Inferior parietal cortex (tissue), 1 donor: ENCODE measurements around the gene AUTS2.

Source experiments
- DNase-seq: peaks from one replicate; pipeline ENCODE4 v3.0.0-alpha.2; 2016; ENCODE audit errors: extremely low spot score

AUTS2 gene

GRCh38 chr7:70743531-70744325 is 1145.5 kb downstream of the AUTS2 start:
- no peak for DNase-seq

GRCh38 chr7:70744492-70744891 is 1146.2 kb downstream of the AUTS2 start:
- DNase-seq = no peak

- DNase-seq = no peak
These were observed 1151.6 kb downstream of the AUTS2 start for GRCh38 chr7:70749831-70750230.

- no peak for DNase-seq
These were observed 1153.6 kb downstream of the AUTS2 start for GRCh38 chr7:70751895-70752294.

GRCh38 chr7:70752794-70753241 is 1154.5 kb downstream of the AUTS2 start:
- no peak for DNase-seq

GRCh38 chr7:70756789-70757188 is 1158.5 kb downstream of the AUTS2 start:
- no peak for DNase-seq

GRCh38 chr7:70758646-70759045 is 1160.4 kb downstream of the AUTS2 start:
- DNase-seq = no peak

GRCh38 chr7:70759674-70760073 is 1161.4 kb downstream of the AUTS2 start:
- no peak for DNase-seq

GRCh38 chr7:70761711-70762328 is 1163.5 kb downstream of the AUTS2 start:
- no peak for DNase-seq

GRCh38 chr7:70762696-70763095 is 1164.4 kb downstream of the AUTS2 start:
- no peak for DNase-seq

GRCh38 chr7:70763961-70764691 is 1165.9 kb downstream of the AUTS2 start:
- DNase-seq = no peak

- DNase-seq = no peak
These were observed 1166.5 kb downstream of the AUTS2 start for GRCh38 chr7:70764701-70765208.

GRCh38 chr7:70765651-70766050 is 1167.4 kb downstream of the AUTS2 start:
- no peak for DNase-seq

GRCh38 chr7:70766109-70766508 is 1167.8 kb downstream of the AUTS2 start:
- DNase-seq = no peak

GRCh38 chr7:70766694-70767093 is 1168.4 kb downstream of the AUTS2 start:
- DNase-seq = no peak

GRCh38 chr7:70770154-70770553 is 1171.9 kb downstream of the AUTS2 start:
- no peak for DNase-seq

GRCh38 chr7:70771451-70771850 is 1173.2 kb downstream of the AUTS2 start:
- no peak for DNase-seq

GRCh38 chr7:70772891-70773290 is 1174.6 kb downstream of the AUTS2 start:
- no peak for DNase-seq

GRCh38 chr7:70773406-70773805 is 1175.1 kb downstream of the AUTS2 start:
- no peak for DNase-seq

GRCh38 chr7:70774950-70775527 is 1176.8 kb downstream of the AUTS2 start:
- no peak for DNase-seq

GRCh38 chr7:70775570-70776156 is 1177.4 kb downstream of the AUTS2 start:
- no peak for DNase-seq
